Measurements from ENCODE around the gene BACH1. TPM values are rescaled to one million over a fixed set of nuclear protein-coding genes. Genes with fewer than 3 reads are reported as not detected.

The BACH1 gene
- total and polyA plus RNA-seq, 2 of the 8 experiments (the other 6 are each of a cell fraction or from before 2014, with no cell fraction given), result 6.9 to 50.7 TPM

- TF ChIP-seq JUND (IDR thresholded peaks at IDR 0.05; ENCODE audit: low read length), result peak; percentile 77
- no peak for TF ChIP-seq CEBPB (IDR thresholded peaks at IDR 0.05; ENCODE audit: low read depth, low read length)
- TF ChIP-seq TBP (IDR thresholded peaks at IDR 0.05; ENCODE audit: low read depth, low read length), result peak; percentile 73; the same call in 1 of the 2 replicates
- no peak for TF ChIP-seq TEAD4 (IDR thresholded peaks at IDR 0.05; ENCODE audit: low read depth, low read length)
- TF ChIP-seq RXRA (IDR thresholded peaks at IDR 0.05; ENCODE audit: insufficient read depth, low read depth, low read length), result no peak
- no peak for TF ChIP-seq SIX5 (IDR thresholded peaks at IDR 0.05; ENCODE audit: low read depth, low read length)
- no peak for TF ChIP-seq RFX5 (IDR thresholded peaks at IDR 0.05; ENCODE audit: borderline replicate concordance, low read depth, low read length)
- TF ChIP-seq SAP30 (IDR thresholded peaks at IDR 0.05; ENCODE audit: insufficient read depth, insufficient replicate concordance, low read length), result no peak
- TF ChIP-seq SP1 (IDR thresholded peaks at IDR 0.05; ENCODE audit: low read depth, low read length), result no peak
- peak; percentile 40; the same call in 1 of the 2 replicates for TF ChIP-seq ATF3 (IDR thresholded peaks at IDR 0.05; ENCODE audit: insufficient read depth, low read depth, low read length)
- no peak for TF ChIP-seq BRCA1 (IDR thresholded peaks at IDR 0.05; ENCODE audit: low read depth, low read length)
- 0 out of 4 replicates have a peak, but pooled peaks of 1 of the 3 experiments have one; percentile 11 for TF ChIP-seq CTCF (IDR thresholded peaks at IDR 0.05; ENCODE audit: control extremely low read depth in 1 of 3, insufficient read depth in 1 of 3, low read depth in 1 of 3, low read length in 3 of 3)
- 0 out of 4 replicates have a peak, but pooled peaks of 1 of the 2 experiments have one; percentile 9 for TF ChIP-seq HDAC2 (IDR thresholded peaks at IDR 0.05; ENCODE audit: borderline replicate concordance in 1 of 2, low read depth in 2 of 2, low read length in 2 of 2)
- TF ChIP-seq GTF2F1 (IDR thresholded peaks at IDR 0.05; ENCODE audit: borderline replicate concordance, low read depth, low read length), result 0 out of 2 replicates have a peak, but pooled peaks have one; percentile 32
- TF ChIP-seq BACH1 (IDR thresholded peaks at IDR 0.05; ENCODE audit: low read length), result no peak
- no peak for TF ChIP-seq EP300 (IDR thresholded peaks at IDR 0.05; ENCODE audit: borderline replicate concordance in 1 of 2, low read depth in 2 of 2, low read length in 2 of 2)
- TF ChIP-seq BCL11A (IDR thresholded peaks at IDR 0.05; ENCODE audit: low read depth in 2 of 2, low read length in 2 of 2), result no peak
- no peak for TF ChIP-seq GABPA (IDR thresholded peaks at IDR 0.05; ENCODE audit: borderline replicate concordance, insufficient read depth, low read length)
- TF ChIP-seq JUN (IDR thresholded peaks at IDR 0.05; ENCODE audit: low read depth, low read length), result no peak
- peak; percentile 89 for TF ChIP-seq MAX (IDR thresholded peaks at IDR 0.05)
- TF ChIP-seq SRF (IDR thresholded peaks at IDR 0.05; ENCODE audit: low read depth, low read length), result no peak
Measured at GRCh38 chr21:29298348-29299045, at the start of gene BACH1 (continued).

Measured in H1 (cell line).